Endothelial cell of umbilical vein (primary cell): ENCODE measurements around the gene CHRM2.

Source experiments
- POLR2AphosphoS5 ChIP-seq: IDR thresholded peaks from 2 replicates; pipeline ENCODE4 v1.6.1; 2012; ENCODE audit warnings: low read depth, mild to moderate bottlenecking, control low read depth, low read length, moderate library complexity; ENCODE audit not compliant: insufficient read depth
- TF ChIP-seq, protein P1 (sequence below), 2 donors: IDR thresholded peaks; 1 replicate in 1 of 2; 2 replicates in 1 of 2; pipeline ENCODE4 v1.5.1; 2011; ENCODE audit warnings: low read length in 2 of 2, mild to moderate bottlenecking in 2 of 2, moderate library complexity in 2 of 2, control low read depth in 1 of 2, inconsistent platforms in 1 of 2, low read depth in 1 of 2; ENCODE audit not compliant: insufficient read depth in 1 of 2; ENCODE audit errors: extremely low read depth in 1 of 2

DNA sequence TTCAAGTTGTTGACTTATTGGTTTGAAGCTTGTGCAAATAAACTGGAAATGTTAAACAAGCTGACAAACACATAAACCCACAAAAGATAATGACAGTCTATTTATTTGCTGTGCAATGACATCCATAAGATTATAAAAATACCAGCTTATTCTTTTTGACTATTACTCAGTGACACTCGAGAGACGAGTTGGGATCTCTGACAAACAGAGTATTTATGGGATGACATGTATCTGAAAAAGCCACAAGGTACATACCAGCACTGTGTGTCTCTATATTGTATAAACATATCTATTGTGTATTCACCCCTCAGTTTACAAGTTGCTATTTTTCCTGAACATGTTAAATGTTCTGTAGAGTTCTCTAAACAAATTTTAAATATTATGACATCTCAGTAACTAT is 88.9 kb downstream of the CHRM2 start:
- TF ChIP-seq, protein P1, sequence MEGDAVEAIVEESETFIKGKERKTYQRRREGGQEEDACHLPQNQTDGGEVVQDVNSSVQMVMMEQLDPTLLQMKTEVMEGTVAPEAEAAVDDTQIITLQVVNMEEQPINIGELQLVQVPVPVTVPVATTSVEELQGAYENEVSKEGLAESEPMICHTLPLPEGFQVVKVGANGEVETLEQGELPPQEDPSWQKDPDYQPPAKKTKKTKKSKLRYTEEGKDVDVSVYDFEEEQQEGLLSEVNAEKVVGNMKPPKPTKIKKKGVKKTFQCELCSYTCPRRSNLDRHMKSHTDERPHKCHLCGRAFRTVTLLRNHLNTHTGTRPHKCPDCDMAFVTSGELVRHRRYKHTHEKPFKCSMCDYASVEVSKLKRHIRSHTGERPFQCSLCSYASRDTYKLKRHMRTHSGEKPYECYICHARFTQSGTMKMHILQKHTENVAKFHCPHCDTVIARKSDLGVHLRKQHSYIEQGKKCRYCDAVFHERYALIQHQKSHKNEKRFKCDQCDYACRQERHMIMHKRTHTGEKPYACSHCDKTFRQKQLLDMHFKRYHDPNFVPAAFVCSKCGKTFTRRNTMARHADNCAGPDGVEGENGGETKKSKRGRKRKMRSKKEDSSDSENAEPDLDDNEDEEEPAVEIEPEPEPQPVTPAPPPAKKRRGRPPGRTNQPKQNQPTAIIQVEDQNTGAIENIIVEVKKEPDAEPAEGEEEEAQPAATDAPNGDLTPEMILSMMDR (IDR thresholded peaks at IDR 0.05; ENCODE audit: extremely low read depth in 1 of 2, insufficient read depth in 1 of 2, low read depth in 1 of 2, low read length in 2 of 2) = no peak
- no peak for TF ChIP-seq POLR2AphosphoS5
